Measurements from ENCODE around the gene PIGT. TPM values are rescaled to one million over a fixed set of nuclear protein-coding genes. Genes with fewer than 3 reads are reported as not detected.

PIGT gene
- total RNA-seq, 4 donors from 2014 or later, result 54.6 to 82.8 (median 69.7) TPM

- H3K4me3 ChIP-seq, result no peak overlapping the region
- H3K9me3 ChIP-seq, result peaks cover 0 to 6% (median 0%) of the 10 kb centered on the region in 4 donors
- H3K36me3 ChIP-seq, result peaks cover 0 to 4% (median 0%) of the 10 kb centered on the region in 3 donors
- no peaks in the 10 kb centered on the region for H3K4me1 ChIP-seq
- no peak for DNase-seq (ENCODE audit: low spot score in 2 of 2)
- H3K27me3 ChIP-seq, result no peaks in the 10 kb centered on the region
- WGBS, 2 donors, result 90 to 96% methylated on average over 1 of the region's 1 CpG
- TF ChIP-seq, protein P1, sequence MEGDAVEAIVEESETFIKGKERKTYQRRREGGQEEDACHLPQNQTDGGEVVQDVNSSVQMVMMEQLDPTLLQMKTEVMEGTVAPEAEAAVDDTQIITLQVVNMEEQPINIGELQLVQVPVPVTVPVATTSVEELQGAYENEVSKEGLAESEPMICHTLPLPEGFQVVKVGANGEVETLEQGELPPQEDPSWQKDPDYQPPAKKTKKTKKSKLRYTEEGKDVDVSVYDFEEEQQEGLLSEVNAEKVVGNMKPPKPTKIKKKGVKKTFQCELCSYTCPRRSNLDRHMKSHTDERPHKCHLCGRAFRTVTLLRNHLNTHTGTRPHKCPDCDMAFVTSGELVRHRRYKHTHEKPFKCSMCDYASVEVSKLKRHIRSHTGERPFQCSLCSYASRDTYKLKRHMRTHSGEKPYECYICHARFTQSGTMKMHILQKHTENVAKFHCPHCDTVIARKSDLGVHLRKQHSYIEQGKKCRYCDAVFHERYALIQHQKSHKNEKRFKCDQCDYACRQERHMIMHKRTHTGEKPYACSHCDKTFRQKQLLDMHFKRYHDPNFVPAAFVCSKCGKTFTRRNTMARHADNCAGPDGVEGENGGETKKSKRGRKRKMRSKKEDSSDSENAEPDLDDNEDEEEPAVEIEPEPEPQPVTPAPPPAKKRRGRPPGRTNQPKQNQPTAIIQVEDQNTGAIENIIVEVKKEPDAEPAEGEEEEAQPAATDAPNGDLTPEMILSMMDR (IDR thresholded peaks at IDR 0.05), result no peak
- TF ChIP-seq EP300 (IDR thresholded peaks at IDR 0.05) (no peak), POLR2A (IDR thresholded peaks at IDR 0.05) (no peak)
- H3K27ac ChIP-seq, result no peak overlapping the region
Measured at GRCh38 chr20:45387274-45387673, 28.7 kb upstream of the PIGT start.

DNA sequence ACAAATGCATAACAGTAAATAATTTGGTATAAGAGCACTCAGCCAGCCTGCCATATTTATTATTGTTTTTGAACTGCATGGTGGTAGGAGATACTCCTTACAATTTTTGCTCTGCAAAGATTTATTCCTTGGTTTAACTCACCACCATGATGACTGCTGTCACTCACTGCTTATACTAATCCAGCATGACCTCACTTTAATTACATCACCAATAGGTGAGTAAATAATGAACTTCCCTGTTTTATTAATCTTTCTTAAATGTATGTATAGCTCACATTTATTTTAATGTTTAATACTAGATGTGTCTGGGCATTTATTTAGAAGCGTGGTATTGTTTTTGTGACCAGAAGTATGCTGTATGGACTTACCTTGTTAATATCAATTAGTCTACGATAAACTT lies 25.0 kb upstream of the PIGT start:
- H3K9me3 ChIP-seq, result peaks cover 0 to 6% (median 0%) of the 10 kb centered on the region in 4 donors
- no peak overlapping the region for H3K27ac ChIP-seq
- WGBS, 2 donors, result 94 to 98% methylated on average over 2 of the region's 2 CpGs
- no peak for DNase-seq (ENCODE audit: low spot score in 2 of 2)
- TF ChIP-seq POLR2A (IDR thresholded peaks at IDR 0.05) (no peak), EP300 (IDR thresholded peaks at IDR 0.05) (no peak)
- TF ChIP-seq, protein P1 (IDR thresholded peaks at IDR 0.05), result no peak
- no peaks in the 10 kb centered on the region for H3K27me3 ChIP-seq
- H3K4me3 ChIP-seq, result no peak overlapping the region
- H3K4me1 ChIP-seq, result no peaks in the 10 kb centered on the region
- H3K36me3 ChIP-seq, result peaks cover 0 to 12% (median 0%) of the 10 kb centered on the region in 3 donors

GRCh38 chr20:45391559-45391958 lies 24.4 kb upstream of the PIGT start:
- no peak for TF ChIP-seq EP300 (IDR thresholded peaks at IDR 0.05)
- no peak for TF ChIP-seq POLR2A (IDR thresholded peaks at IDR 0.05)
- TF ChIP-seq, protein P1 (IDR thresholded peaks at IDR 0.05), result no peak
- Histone ChIP-seq H3K27ac (no peak overlapping the region), H3K4me1 (no peaks in the 10 kb centered on the region), H3K36me3 (peaks cover 0 to 12% (median 0%) of the 10 kb centered on the region in 3 donors), H3K9me3 (peaks cover 0 to 6% (median 0%) of the 10 kb centered on the region in 4 donors), H3K4me3 (no peak overlapping the region), H3K27me3 (no peaks in the 10 kb centered on the region)
- 70 to 80% methylated on average over 2 of the region's 2 CpGs for WGBS, 2 donors
- DNase-seq (ENCODE audit: low spot score in 2 of 2), result no peak

DNA sequence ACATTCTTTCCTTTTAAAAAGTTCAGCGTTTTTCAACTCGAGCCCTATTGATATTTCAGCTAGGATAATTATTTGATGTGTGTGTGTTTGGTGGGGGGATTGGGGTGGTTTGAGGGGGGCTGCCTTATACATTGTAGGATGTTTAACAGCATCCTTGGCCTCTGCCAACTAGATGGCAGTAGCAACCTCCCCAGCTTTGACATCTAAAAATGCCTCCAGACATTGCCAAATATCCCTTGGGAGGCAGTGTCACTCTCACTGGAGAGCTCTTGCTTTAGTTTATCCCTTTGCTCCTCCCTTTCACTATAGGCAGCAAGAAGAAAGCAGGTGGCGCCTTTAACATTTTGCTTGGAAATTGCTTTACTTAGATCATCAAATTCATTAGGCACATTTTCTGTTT lies 23.2 kb upstream of the PIGT start:
- DNase-seq (ENCODE audit: low spot score in 2 of 2), result no peak
- TF ChIP-seq, protein P1 (IDR thresholded peaks at IDR 0.05), result no peak
- no peaks in the 10 kb centered on the region for H3K4me1 ChIP-seq
- H3K9me3 ChIP-seq, result no peaks in the 10 kb centered on the region
- 66 to 84% methylated on average over 3 of the region's 3 CpGs for WGBS, 2 donors
- no peak overlapping the region for H3K27ac ChIP-seq
- H3K4me3 ChIP-seq, result no peak overlapping the region
- H3K36me3 ChIP-seq, result peaks cover 0 to 8% (median 0%) of the 10 kb centered on the region in 3 donors
- no peaks in the 10 kb centered on the region for H3K27me3 ChIP-seq

DNA sequence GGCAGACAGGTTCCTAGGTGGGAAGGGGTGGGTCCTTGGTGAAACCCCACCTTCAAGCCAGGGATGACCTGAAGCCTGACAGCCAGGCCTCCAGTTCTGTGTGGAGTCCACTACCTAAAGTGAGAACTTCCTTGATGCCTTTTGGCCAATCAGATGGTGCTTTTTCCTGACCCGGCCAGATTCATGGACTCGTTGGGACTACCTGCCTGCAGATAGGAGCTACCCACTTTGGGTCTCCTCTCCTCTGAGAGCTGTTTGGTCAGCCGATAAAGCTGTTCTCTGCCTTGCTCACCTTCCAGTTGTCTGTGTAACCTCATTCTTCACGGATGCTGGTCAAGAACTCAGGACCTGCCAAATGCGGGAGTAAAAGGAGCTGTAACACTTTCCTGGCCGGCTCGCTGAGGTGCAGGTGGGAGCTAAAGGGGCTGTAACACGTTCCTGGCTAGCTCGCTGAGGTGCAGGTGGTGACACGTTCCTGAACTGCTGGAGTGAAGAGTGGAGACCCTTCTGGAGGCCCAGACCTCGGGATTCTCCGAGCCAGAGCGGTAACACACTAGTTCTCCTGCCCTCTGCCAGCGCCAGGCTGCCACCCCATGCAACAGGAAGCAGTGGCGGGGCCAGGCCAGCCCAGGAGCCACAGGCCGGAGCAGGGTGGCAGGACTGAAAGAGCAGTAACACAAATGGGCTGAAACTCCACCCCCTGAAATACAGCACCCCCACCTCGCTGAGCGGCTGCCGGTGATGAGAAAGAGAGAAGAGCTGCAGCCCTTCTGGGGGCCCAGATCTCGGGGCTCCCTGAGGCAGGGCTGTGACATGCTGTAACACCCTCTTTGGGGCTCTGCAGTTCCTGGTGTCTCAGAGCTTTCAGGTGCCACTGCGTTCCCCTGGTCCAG lies 21.5 kb upstream of the PIGT start:
- H3K4me3 ChIP-seq, result no peak overlapping the region
- no peaks in the 10 kb centered on the region for H3K9me3 ChIP-seq
- no peaks in the 10 kb centered on the region for H3K27me3 ChIP-seq
- H3K27ac ChIP-seq, result no peak overlapping the region
- H3K4me1 ChIP-seq, result no peaks in the 10 kb centered on the region
- TF ChIP-seq EP300 (IDR thresholded peaks at IDR 0.05) (no peak), POLR2A (IDR thresholded peaks at IDR 0.05) (no peak)
- TF ChIP-seq, protein P1 (IDR thresholded peaks at IDR 0.05), result no peak
- 79 to 80% methylated on average over 19 to 20 of the region's 21 CpGs for WGBS, 2 donors
- peaks cover 0 to 8% (median 0%) of the 10 kb centered on the region in 3 donors for H3K36me3 ChIP-seq
- DNase-seq (ENCODE audit: low spot score in 2 of 2), result no peak
